GM10248 (cell line): ENCODE data around the gene SH3D19.

Experiments used
- CTCF ChIA-PET: fragments of 300-600 bp; sonication (Branson Sonifier 250); formaldehyde crosslinking; extraction: SDS; loops from one replicate; lab custom pipeline; 2021; ENCODE audit warnings: antibody characterized with exemption; lab: Yijun Ruan, JAX
- POLR2A ChIA-PET: fragments of 350-650 bp; sonication (Branson Sonifier 250); formaldehyde crosslinking; extraction: SDS; loops from one replicate; lab custom pipeline; 2020; ENCODE audit warnings: antibody characterized with exemption; lab: Yijun Ruan, JAX
- DNase-seq: peaks from one replicate; pipeline ENCODE4 v3.0.0; 2012; ENCODE audit errors: extremely low spot score
- CTCF ChIP-seq: IDR thresholded peaks from 2 replicates; pipeline ENCODE4 v1.5.1; 2012; ENCODE audit warnings: mild to moderate bottlenecking, low read depth; ENCODE audit errors: extremely low read depth, missing control alignments, control extremely low read depth

SH3D19 gene

GRCh38 chr4:151219091-151219490 is 106.3 kb downstream of the SH3D19 start:
- CTCF ChIA-PET, result no interaction called here
- POLR2A ChIA-PET, result no interaction called here
- no peak for DNase-seq
- no peak for TF ChIP-seq CTCF

DNA sequence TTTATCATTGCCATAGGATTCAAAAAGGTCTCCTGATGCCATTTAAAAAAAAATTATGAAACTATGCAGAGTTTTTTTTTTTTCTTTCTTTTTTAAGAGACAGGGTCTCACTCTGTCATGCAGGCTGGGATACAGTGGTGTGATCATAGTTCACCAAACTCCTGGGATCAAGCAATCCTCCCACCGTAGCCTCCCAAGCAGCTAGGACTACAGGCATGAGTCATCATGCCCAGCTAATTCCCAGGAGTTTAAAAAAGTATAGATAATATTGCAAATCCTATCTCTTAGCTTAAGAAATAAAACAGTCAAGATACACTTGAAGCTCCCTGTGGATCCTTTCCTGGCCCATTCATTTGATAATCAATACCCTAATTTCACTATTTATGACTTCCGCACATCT is 107.1 kb downstream of the SH3D19 start:
- CTCF ChIA-PET, result interaction anchor here (1.1 kb wide), 1 partner anchor 11 kb away, joined by 3 read pairs; no protein-coding TSS in a partner anchor
- no peak for DNase-seq
- POLR2A ChIA-PET, result no interaction called here

DNA sequence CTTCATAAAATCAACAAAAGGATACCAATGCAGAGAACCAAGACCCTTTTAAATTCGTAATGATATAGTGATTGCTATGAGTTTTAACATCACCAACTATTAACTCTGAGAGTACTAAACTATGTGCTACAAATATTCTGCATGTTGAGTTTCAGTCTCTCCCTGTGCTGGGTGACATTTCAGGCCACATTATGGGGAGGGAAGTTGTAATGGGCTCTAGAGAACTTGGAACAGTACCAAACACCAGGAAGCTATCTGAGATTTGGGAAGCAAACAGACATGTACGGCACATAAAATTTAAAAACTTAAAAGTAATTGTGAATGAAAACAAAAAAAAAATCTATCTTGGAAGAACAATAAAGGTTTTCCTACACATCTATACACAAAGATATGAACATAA is 108.1 kb downstream of the SH3D19 start:
- no peak for TF ChIP-seq CTCF
- POLR2A ChIA-PET, result no interaction called here
- CTCF ChIA-PET, result interaction anchor here (1.1 kb wide), 1 partner anchor 10 kb away, joined by 3 read pairs; no protein-coding TSS in a partner anchor

More for the DNA sequence above, 107.1 kb downstream of the SH3D19 start:
- TF ChIP-seq CTCF, result no peak

DNA sequence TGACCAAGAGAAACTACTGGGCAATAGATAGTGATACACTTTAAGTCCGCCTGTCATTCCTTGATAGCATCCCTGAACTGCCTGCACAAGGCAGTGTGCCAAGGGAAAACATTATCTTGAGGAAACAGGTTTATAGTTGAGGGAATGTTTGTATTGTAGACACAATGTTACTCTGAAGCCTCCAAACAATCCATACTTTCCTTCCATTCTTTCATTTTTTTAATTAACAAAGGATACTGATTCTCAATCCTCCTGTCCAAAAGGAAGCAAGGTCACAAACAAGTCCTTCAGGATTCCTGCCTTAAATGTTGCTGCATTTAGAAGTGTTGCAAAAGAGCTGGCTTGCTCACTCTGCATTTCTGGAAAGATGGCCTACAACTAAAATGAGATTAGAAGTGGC is 110.1 kb downstream of the SH3D19 start:
- ChIA-PET POLR2A (no interaction called here), CTCF (no interaction called here)
- DNase-seq, result no peak
- TF ChIP-seq CTCF, result no peak

More for the DNA sequence above, 108.1 kb downstream of the SH3D19 start:
- no peak for DNase-seq

GRCh38 chr4:151207868-151208267 is 117.5 kb downstream of the SH3D19 start:
- DNase-seq, result no peak
- ChIA-PET CTCF (interaction anchor here (1.1 to 1.9 kb wide), 2 partner anchors 10 to 13 kb away, joined by 3 to 4 read pairs; no protein-coding TSS in a partner anchor), POLR2A (no interaction called here)
- TF ChIP-seq CTCF, result no peak

GRCh38 chr4:151207186-151207585 is 118.2 kb downstream of the SH3D19 start:
- ChIA-PET POLR2A (no interaction called here), CTCF (interaction anchor here (1.1 to 1.9 kb wide), 3 partner anchors 11 to 13 kb away, joined by 3 to 4 read pairs (median 3); no protein-coding TSS in a partner anchor)
- no peak for DNase-seq
- no peak for TF ChIP-seq CTCF
